Inflammatory macrophage treated with lipopolysaccharide for 4 hours (primary cell): ENCODE measurements around the gene CRYBA4.
"Not testable (repeated sequence)": the region's sequence is repeated elsewhere in the genome, so short reads cannot be mapped to it uniquely, and the experiment has no call there.

Experiments used
- DNase-seq: peaks from one replicate; pipeline ENCODE4 v3.0.0-alpha.2; 2020

CRYBA4 gene

DNA sequence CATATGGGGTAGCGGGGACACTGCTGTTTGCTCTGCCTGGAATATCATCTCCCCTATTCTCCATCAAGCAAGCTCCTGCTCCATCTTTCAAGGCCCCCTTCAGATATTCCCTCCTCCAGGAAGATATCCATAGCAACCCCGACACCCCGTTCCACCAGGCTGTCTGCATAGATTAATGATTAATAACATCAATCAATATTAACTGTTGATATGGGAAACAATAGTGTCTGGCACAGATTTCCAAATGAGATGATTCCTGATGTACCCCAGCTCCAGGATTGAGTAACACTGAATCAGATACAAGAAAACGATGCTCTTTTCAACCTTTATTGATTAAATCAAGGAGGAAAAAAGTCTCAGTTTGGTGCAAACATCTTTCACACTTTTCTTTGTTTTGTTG, 24.3 kb upstream of the CRYBA4 start:
- DNase-seq = no peak

DNA sequence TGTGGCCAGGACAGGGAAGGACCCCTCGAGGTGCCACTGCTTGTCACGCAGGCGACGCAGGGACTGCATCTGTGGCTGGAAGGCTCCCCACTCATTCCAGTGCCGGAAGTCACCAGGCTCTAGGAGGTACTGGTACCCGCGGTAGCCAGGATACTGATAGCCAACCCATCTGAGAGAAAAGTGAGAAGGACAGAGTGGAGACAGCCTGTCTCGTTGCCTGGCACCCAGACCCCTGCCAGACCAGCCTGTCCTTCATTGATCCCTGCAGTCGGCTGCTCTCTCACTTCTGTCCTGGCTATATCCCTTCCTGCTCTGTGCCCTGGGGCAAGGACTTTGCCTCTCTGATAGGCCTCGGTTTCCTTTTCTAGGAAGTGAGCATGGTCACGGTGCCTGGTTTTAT, 22.3 kb upstream of the CRYBA4 start:
- no peak for DNase-seq

DNA sequence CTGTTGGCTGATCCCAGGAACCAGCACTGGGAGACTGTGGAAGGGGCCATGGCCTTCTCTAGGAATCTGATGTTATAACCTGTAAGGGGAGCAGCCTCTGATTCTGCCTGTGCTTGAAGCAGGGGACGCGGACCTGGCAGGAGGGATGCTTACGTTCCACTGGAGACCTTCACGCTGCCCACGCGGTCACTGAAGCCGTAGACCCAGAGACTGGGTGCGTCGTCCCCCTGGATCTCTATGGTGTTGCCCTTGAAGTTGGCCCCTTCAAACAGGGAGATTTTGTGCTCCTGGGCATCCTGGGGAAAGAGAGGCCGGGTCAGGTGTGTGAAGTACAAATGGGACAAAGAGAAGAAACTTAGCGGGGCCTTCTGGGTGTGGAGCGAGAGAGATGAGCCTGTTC, 20.0 kb upstream of the CRYBA4 start:
- no peak for DNase-seq

DNA sequence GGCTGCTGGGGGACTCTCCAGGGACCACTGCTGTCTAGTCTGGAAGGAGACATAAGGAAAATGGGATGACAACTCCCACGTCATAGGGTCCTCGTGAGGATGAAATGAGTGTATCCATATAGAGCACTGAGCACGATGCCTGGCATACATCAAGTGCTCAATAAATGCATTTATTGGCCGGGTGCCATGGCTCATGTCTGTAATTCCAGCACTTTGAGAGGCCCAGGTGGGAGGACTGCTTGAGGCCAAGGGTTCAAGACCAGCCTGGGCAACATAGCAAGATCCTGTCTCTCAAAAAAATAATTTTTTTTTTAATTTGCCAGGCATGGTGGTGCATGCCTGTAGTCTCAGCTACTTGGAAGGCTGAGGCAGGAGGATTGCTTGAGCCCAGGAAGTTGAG, 19.6 kb upstream of the CRYBA4 start:
- no peak for DNase-seq

DNA sequence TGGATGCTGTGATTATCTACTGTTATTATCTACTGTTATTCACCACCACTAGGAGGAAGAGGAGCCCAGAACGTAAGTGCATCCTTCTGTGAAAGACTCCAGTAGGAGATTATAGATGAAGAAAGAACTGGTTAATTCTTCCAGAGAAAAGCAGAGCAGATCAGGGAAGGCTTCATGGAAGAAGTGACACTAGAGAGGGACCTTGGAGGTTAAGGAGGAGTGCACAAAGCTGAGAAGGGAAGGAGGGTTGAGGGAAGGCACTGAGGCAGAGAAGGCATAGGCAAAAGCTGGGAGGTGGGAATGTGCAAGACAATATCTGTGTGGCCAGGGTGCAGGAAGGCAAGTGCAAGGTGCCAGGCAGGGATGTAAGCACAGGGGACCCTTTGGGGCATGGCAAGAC, 17.4 kb upstream of the CRYBA4 start:
- DNase-seq = no peak

DNA sequence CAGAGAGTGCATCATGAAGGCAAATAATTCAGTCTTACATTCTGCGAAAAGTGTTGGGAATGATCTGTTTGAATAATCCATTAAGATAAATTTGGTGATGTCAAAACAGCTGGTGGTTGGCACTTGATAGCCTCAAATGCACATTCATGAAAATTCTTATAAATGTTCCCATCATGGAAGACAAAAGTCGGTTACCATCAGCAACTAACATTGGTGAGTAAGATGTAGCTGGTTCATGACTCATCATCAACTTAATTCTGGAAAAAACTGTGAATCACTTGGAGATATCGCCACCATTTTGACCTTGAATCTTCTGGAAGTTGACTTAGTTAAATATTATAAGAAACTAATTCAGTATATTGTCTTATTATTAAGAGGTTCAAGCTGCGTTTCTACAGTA, 15.2 kb upstream of the CRYBA4 start:
- peak; percentile 18 for DNase-seq

DNA sequence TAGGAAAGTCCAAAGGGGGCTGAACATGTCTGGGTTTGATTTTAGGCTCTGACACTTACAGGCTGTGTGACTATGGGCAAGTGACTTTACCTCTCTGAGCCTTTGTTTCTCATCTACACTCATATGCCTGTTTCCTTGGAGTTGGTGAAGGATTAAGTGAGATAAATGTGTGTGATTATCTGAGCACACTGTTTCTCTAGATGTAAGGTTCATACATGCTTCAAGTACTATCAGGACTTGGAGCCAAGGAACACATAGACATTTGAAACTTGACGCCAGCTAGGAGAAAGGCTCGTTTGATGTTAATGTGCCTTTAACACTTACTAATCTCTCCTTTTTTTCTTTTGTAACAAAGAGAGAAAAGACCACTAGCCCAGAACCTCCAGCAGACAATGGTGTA, 13.6 kb upstream of the CRYBA4 start:
- no peak for DNase-seq

DNA sequence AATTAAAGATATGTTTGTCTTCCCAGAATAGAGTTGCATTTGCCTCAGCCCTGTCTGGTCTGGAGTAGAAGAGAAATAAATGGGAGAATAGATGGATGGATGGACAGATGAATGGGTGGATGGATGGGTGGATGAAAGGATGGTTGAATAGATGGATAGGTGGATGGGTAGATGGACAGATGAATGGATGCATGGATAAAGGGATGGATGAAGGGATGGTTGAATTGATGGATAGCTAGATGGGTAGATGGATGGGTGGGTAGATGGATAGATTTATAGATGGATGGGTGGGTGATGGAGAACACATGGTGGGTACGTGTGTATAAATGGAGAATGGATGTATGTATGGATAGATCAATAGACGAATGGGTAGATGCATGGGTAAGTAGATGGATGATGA, 12.5 kb upstream of the CRYBA4 start:
- DNase-seq = no peak

DNA sequence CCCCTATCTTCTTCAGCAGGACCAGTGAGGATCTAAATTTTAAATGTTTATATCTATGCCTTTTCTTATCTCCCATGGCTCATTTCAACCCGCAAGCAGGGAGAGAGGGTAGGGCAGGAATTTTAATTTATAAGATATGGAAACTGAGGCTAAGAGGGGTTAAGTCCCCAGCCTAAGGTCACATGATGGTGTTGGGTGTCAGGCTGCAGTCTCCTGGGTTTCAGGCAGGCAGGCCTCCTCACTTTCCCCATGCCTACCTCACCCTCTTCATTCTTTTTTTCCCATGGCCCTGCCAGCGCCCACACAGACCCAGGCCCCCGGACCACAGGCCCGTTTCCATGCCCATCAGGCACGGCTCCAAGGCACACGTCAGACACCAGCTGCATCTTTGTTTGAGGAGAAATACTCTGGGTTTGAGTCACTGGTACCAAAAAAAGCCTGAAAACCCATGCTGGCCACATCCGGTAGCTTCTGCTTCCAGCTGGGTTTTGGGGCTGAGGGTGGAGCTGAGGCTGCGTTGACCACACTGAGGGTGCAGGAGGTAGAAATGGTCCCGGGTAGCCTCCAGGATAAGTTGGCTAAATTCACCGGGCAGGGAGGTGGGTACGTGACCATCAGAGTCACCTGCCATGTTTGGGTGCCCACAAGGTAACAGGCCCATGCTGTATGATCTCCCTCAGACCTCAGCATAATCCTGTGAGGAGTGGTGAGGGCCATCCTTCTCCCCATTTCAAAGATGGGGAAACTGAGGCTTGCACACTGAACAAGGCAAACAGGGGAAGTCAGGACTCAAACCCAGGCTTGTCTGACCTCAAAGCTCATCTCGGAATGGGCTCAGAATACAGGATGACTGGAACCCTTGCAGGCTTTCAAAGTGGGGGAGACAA, 11.4 kb upstream of the CRYBA4 start:
- no peak for DNase-seq

DNA sequence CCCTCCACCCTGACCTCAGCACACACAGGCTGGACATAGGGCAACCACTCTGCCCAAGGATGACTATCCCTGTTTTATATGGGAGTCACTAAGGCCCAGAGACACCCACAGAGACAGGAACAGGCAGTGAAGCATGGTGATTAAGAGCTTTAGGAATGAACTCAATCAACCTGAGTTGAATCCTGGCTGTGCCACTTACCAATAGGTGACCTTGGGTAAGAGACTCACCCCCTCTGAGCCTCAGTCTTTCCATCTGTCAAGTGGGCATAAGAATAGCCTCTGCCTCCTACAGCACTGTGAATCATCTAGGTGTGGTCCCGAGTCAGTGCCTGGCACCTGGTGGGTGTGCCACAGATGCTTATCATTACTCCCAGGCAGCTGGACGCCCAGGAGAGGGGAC, 10.8 kb upstream of the CRYBA4 start:
- DNase-seq = no peak

DNA sequence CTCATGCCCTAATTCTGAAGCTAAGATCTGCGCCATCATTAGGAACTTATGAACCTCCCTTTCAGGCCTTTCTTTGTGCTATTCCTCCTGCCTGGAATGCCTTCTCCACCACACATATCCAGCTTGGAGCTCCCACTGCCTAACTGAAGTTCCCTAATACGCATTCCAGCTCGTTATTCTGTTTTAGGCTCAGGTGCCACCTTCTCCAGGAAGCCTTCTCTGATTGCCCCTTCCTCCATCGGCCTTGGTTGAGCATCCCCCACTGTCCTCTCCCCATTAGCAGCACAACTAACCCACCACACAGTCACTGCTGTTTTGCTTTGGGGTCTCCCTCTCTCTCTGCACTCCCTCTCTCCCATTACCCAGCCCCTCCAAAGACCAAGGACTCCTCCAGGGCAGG, 9.1 kb upstream of the CRYBA4 start:
- no peak for DNase-seq

DNA sequence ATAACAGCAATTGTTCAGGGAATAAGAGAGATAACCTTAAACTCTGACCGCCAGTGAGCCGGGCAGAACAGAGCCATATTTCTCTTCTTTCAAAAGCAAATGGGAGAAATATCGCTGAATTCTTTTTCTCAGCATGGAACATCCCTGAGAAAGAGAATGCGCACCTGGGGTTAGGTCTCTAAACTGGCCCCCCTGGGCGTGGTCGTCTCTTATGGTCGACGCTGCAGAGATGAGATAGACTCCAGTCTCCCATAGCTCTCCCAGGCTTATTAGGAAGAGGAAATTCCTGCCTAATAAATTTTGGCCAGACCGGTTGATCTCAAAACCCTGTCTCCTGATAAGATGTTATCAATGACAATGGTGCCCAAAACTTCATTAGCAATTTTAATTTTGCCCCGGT, 8.0 kb upstream of the CRYBA4 start:
- not testable (repeated sequence) for DNase-seq

DNA sequence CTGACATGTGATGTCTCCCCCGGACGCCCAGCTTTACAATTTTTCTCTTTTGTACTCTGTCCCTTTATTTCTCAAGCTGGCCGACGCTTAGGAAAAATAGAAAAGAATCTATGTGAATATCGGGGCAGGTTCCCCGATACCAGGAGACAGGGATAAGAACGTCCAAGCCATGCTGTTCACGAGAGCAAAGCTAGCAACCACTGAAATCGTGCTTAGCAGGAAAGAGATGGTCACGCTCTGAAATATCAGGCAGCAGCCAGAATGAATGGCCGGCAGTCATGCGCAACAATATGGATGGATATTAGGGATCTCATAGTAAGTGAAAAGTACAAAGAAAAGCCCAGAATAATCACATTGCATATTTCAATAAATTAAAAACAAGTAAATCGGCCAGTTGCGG, 7.4 kb upstream of the CRYBA4 start:
- DNase-seq = no peak

DNA sequence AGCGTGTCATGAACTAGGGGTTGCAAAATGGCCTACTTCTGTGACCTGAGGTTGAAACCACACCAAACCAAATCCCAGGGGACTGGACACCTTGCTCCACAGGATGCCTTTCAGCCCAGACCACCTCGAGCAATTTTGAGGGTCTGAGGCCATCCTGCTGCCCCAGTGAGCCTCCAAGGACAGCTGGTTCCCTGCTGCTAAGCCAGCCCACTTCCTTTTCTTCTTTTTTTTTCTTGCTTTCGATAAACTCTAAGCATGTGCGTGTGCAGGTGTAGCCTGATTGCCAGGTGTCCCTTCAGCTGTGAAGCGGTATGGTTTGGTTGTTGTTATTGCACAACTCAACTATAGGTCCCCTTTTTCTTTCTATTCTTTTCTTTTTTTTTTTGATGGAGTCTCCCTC, 6.6 kb upstream of the CRYBA4 start:
- DNase-seq = no peak

DNA sequence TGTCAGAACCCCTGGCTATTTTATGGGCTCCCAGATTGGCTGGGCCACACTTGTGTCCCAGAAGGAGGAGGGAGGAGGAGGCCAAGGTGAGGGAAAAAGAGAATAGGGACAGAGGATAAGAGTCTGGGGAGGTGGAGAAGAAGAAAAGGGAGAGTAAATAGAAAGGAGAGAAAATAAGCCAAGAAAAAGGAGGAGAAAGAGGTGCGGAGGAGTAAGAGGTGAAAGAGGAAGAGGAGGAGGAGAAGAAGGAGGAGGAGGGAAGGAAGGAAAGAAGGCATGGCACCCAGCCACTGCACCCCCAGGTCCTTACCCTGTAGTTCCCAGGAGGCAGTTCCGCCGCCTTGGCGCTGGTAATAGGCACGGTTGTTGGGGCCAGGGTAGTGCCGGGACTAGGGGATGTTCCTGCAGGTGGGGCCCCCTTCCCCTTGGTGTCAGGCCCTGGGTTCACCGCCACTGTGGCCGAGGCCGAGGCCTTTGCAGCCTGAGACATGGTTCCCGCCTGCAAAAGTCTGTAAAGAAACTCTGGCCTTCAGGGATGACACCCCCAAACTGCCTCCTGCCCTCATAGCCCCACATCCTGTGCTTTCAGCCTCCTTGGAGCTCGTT, 5.8 kb upstream of the CRYBA4 start:
- DNase-seq = no peak

DNA sequence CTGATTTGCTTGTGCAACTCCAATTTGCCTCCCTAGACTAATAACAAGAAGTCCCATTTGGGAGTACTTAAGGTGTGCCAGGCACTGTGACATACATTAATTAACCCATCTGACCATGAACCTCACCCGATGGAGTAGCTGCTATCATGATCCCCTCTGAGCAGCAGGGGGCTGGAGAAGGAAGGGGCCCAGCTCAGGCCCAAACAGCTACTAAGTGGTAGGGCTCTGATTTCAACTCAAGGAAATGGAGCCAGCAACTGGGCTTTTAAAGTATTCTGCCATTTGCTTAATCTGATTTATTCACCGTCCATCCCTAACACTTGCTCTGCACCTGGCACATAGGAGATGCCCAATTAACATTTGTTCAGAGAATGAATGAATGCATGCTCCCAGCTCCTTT, 5.1 kb upstream of the CRYBA4 start:
- no peak for DNase-seq

DNA sequence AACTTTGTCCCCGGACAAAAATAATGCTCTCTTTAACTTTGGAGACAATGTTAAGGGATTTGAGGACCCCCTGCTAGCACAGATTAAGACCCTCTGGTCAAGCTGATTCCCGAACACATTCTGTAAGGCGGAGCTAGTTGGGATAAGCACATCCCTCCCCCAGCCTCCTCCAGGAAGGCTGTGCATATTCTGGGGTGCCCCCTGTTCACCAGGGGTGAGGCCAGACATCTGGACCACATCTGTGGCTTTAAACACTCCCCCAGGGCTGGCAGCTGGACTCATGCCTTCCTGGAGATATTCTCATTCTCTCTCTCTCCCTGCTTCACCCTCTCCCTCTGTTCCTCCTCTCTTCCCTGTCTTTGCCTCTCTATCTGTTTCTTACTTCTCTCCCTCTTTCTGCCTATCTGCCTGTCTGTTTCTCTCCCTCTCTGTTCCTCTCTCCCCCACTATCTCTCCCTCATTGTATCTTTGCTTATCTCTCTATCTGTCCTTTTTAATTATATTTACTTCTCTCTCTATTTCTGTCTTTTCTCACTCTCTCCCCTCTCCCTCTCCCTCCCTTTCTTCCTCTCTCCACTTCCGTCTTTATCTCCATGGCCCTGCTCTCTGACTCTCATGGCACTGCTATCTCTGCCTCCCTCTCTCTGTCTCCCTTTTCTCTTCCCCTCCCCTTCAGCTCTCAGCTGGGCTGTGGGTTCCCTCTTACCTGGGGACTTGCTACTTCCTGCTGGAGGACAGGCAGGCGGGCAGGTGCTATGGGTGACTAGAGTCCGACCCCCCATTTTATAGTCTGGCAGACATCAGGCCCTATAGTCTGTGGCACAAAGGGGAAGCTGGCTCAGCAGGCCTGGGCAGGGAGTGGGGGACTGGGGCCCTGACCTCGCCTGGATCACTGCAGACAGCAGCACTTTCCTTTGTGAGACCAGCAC, 4.2 kb upstream of the CRYBA4 start, which contains the start of gene CRYBB1:
TSS of gene CRYBB1 (minus strand) at position 757 of the 929 bp plus-strand sequence. CDS start 1,708 bp downstream, outside the sequence.
- DNase-seq = no peak

DNA sequence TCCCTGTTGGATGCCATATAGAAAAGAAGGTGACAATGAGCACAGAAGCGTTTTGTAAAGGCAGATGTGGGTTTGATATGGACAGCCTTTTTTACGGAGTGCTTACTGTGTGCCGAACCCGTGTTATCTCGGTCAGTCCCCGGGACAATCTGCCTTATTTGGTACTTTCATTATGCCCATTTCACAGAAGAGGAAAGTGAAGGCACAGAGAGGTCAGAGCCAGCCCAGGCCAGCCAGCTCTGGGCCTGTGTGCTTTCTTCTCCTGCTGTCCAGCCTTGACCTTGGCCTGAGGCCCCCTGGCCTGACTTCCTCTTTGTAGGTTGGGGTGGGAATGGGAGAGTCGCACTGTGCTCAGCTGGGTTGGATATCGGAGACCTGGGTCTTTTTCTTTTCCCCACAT, 3.3 kb upstream of the CRYBA4 start:
- DNase-seq = no peak

DNA sequence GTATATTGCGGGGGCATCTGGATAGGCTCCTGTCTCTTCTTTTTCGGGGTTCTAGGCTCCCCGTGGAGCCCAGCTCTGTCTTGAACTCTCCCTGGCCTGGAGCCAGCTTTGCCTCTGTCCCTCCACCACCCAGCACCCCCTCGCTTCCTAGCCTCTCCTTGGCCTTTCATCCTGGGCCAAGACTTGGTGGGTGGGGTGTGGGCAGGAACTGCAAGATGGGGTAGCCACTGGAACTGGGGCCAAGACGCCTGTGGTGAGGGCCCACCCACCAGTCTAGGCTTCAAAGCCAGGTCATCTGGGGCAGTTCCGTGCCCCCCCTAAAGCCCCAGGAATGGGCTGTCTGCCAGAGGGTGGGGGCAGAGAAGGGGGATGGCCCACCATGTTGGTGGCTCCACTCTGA, 2.3 kb upstream of the CRYBA4 start:
- DNase-seq = no peak

DNA sequence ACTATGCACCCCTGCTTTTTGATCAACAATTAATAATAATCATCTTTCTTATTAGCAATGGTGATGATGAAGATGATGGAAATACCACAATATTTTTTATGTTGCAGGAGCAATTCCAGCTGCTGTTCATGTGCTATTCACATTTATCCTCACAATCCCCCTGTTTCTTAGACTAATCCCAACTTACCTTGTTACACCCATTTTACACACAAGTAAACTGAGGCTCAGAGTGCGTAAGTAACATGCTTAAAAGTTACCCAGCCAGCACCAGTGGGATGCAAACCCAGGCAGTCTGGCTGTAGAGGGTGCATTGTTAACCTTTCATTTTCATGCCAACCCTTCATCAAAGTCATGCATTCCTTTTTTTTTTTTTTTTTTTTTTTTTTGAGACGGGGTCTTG, 1.6 kb upstream of the CRYBA4 start:
- DNase-seq = no peak

DNA sequence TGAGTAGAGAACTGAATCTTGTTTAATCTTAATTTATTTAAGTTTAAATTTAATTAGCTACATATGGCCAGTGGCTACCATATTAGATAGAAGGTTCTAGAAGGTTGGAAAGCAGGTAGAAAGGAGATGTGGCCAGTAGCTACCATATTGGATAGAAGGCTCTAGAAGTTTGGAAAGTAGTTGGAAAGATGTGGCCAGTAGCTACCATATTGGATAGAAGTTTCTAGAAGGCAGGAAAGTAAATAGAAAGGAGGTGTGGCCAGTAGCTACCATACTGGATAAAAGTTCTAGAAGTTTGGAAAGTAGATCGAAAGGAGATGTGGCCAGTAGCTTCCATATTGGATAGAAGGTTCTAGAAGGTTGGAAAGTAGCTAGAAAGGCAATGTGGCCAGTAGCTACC, 2.2 kb downstream of the CRYBA4 start:
- no peak for DNase-seq

DNA sequence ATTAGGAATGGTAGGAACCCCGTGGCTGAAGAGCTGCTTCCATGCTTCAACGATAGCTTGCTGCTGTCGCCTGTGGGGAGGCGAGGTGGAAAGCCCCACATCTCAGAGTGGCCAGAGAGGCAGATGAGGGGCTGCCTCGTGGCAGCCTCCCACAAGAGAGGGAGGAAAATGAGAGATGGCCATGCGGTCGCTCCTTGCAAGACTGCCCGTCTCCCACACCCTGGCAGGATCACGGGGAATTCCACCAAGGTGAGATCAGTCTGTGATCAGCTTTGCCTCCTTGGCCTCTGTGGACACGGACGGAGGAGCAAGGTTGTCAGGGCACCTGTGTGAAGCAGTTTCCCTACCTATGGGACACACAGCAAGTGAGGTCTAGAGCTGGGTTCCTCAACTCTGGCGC, 3.0 kb downstream of the CRYBA4 start:
- no peak for DNase-seq

DNA sequence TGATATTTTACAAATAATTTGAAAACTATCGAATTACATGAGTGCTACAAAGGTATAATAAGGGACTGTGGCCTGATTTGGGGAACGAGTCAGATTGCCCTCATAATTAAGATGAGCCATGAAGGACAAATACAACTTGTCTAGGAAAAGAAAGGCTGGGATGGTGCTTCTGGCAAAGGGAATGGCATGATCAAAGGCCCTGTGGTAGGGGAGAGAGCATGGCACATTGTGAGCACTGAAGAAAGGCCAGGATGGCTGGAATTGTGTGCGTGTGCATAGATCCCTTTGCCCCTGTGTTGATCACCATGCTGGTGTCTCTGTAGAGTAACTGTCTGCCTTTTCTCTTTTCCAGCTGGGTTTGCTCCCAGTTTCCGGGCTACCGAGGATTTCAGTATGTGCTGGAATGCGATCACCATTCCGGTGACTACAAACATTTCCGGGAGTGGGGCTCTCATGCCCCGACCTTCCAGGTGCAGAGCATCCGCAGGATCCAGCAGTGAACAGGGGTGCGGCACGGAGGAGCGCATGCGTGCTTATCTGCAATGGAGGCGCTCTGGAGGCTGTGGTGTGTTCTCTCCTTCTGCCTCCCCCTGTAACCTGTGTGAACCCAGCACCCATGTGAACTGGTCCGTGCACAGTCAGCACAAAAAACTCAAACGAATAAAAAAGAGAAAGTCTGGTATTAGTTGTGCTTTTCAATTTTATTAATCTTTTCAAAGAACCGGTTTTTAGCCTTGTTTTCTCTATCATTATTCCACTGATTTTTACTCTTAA, 8.4 kb downstream of the CRYBA4 start:
- no peak for DNase-seq
